Measurements from ENCODE around the gene SHISA9. TPM values are rescaled to one million over a fixed set of nuclear protein-coding genes. Genes with fewer than 3 reads are reported as not detected.

Gene SHISA9
- total RNA-seq, 4 donors from 2014 or later = 3.6 to 10.8 (median 4.6) TPM

DNA sequence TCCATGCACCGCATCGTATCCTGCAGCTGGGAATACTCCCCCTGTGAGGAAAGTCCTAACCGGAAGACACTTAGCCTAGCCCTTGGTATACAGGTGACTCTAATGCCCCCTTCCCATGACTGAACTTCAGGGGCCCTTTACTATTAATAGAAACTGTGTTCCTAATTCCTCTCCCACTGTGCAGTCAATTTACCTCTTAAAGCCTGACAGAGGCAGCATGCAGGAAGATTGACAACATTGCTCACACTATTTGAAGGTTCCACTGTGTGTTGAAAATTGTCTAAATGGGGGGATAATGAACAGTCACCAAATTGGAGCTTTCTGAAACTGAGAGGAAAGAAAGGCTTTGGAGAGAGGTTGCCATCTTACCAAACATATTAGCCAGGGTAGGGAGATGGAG lies 222.6 kb downstream of the SHISA9 start:
- no peak for DNase-seq (ENCODE audit: extremely low spot score)
- H3K9me3 ChIP-seq = peaks cover 0 to 10% (median 2%) of the 10 kb centered on the region in 4 donors
- TF ChIP-seq POLR2AphosphoS5 (IDR thresholded peaks at IDR 0.05) = no peak
- no peak for TF ChIP-seq EP300 (IDR thresholded peaks at IDR 0.05)
- no peak for TF ChIP-seq POLR2A (IDR thresholded peaks at IDR 0.05; ENCODE audit: low read depth)
- TF ChIP-seq, protein P1, sequence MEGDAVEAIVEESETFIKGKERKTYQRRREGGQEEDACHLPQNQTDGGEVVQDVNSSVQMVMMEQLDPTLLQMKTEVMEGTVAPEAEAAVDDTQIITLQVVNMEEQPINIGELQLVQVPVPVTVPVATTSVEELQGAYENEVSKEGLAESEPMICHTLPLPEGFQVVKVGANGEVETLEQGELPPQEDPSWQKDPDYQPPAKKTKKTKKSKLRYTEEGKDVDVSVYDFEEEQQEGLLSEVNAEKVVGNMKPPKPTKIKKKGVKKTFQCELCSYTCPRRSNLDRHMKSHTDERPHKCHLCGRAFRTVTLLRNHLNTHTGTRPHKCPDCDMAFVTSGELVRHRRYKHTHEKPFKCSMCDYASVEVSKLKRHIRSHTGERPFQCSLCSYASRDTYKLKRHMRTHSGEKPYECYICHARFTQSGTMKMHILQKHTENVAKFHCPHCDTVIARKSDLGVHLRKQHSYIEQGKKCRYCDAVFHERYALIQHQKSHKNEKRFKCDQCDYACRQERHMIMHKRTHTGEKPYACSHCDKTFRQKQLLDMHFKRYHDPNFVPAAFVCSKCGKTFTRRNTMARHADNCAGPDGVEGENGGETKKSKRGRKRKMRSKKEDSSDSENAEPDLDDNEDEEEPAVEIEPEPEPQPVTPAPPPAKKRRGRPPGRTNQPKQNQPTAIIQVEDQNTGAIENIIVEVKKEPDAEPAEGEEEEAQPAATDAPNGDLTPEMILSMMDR (IDR thresholded peaks at IDR 0.05) = no peak
- no peaks in the 10 kb centered on the region for H3K36me3 ChIP-seq
- intact Hi-C loops (cut with DNase I) = no loop called here
- no peak overlapping the region for H3K4me3 ChIP-seq
- peaks cover 0 to 7% (median 0%) of the 10 kb centered on the region in 4 donors for H3K27me3 ChIP-seq
- peaks cover 0 to 14% (median 9%) of the 10 kb centered on the region in 4 donors for H3K4me1 ChIP-seq
- no peak overlapping the region for H3K27ac ChIP-seq (replicated peaks in 1 of 4)
- 85% methylated on average over 3 of the region's 3 CpGs for WGBS

DNA sequence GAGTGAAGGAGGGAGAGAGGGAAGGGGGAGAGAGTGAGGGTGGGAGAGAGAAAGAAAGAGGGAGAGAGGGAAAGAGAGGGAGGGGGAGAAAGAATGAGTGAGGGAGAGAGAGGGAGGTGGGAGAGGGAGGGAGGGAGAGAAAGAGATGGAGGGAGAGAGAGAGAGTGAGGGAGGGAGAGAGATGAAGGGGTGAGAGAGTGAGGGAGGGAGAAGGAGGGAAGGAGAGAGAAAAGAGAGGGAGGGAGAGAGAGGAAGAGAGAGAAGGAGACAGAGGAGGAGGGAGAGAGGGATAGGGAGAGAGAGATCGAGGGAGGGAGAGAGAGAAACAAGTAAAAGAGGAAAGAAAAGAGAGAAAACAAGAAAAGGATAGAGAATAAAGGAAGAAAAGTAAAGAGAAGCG lies 225.7 kb downstream of the SHISA9 start:
- intact Hi-C loops (cut with DNase I) = no loop called here
- 72% methylated on average over 2 of the region's 2 CpGs for WGBS
- no peak overlapping the region for H3K27ac ChIP-seq (replicated peaks in 1 of 4)
- peaks cover 0 to 10% (median 3%) of the 10 kb centered on the region in 4 donors for H3K9me3 ChIP-seq
- no peak for DNase-seq (ENCODE audit: extremely low spot score)
- TF ChIP-seq, protein P1 (IDR thresholded peaks at IDR 0.05) = no peak
- TF ChIP-seq POLR2A (IDR thresholded peaks at IDR 0.05; ENCODE audit: low read depth) = no peak
- TF ChIP-seq EP300 (IDR thresholded peaks at IDR 0.05) = no peak
- TF ChIP-seq POLR2AphosphoS5 (IDR thresholded peaks at IDR 0.05) = no peak
- H3K27me3 ChIP-seq = peaks cover 0 to 12% (median 0%) of the 10 kb centered on the region in 4 donors
- no peak overlapping the region for H3K4me3 ChIP-seq
- no peaks in the 10 kb centered on the region for H3K4me1 ChIP-seq
- no peaks in the 10 kb centered on the region for H3K36me3 ChIP-seq

DNA sequence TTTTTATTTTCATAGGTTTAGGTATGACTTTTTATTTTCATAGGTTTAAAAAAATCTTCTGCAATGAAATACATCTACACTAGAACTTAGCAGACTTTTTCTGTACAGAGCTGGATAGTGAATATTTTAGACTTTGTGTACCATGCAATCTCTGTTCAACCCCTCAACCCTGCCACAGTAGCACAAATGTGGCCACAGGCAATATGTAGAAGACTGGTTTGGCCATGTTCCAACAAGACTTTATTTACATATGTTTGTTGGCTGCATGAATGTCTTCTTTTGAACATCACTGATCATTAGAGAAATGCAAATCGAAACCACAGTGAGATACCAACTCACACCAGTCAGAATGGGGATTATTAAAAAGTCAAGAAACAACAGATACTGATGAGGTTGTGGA lies 229.2 kb downstream of the SHISA9 start:
- Histone ChIP-seq H3K4me3 (no peak overlapping the region), H3K36me3 (no peaks in the 10 kb centered on the region), H3K9me3 (peaks cover 0 to 14% (median 5%) of the 10 kb centered on the region in 4 donors), H3K27me3 (peaks cover 0 to 12% (median 0%) of the 10 kb centered on the region in 4 donors), H3K27ac (replicated peaks in 1 of 4) (no peak overlapping the region), H3K4me1 (no peaks in the 10 kb centered on the region)
- intact Hi-C loops (cut with DNase I) = no loop called here
- 80% methylated on average over 1 of the region's 1 CpG for WGBS
- TF ChIP-seq EP300 (IDR thresholded peaks at IDR 0.05) (no peak), POLR2A (IDR thresholded peaks at IDR 0.05; ENCODE audit: low read depth) (no peak), POLR2AphosphoS5 (IDR thresholded peaks at IDR 0.05) (no peak)
- TF ChIP-seq, protein P1 (IDR thresholded peaks at IDR 0.05) = no peak
- no peak for DNase-seq (ENCODE audit: extremely low spot score)

DNA sequence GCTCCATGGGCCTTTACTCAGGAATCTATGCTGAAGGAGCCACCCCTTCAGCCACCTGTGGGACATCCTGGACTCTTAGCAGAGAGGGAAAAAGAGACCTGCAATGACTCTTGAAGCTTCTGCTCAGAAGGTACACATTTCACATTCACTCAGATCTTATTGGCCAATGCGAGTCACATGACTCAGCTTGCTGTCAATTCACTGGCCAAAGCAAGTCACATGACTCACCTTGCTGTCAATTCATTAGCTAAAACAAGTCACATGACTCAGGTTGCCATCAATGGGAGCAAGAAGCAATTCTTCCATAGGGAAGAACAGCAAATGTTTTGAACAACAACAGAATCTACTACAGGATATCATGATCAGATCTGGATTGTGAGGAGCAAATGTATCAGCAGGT lies 233.4 kb downstream of the SHISA9 start:
- intact Hi-C loops (cut with DNase I) = no loop called here
- no peaks in the 10 kb centered on the region for H3K36me3 ChIP-seq
- peaks cover 0 to 8% (median 0%) of the 10 kb centered on the region in 4 donors for H3K9me3 ChIP-seq
- WGBS = 77% methylated on average over 1 of the region's 1 CpG
- TF ChIP-seq POLR2AphosphoS5 (IDR thresholded peaks at IDR 0.05) (no peak), POLR2A (IDR thresholded peaks at IDR 0.05; ENCODE audit: low read depth) (no peak), EP300 (IDR thresholded peaks at IDR 0.05) (no peak)
- TF ChIP-seq, protein P1 (IDR thresholded peaks at IDR 0.05) = no peak
- no peak overlapping the region for H3K4me3 ChIP-seq
- H3K27me3 ChIP-seq = no peaks in the 10 kb centered on the region
- H3K4me1 ChIP-seq = no peaks in the 10 kb centered on the region
- no peak for DNase-seq (ENCODE audit: extremely low spot score)
- H3K27ac ChIP-seq (replicated peaks in 1 of 4) = no peak overlapping the region

DNA sequence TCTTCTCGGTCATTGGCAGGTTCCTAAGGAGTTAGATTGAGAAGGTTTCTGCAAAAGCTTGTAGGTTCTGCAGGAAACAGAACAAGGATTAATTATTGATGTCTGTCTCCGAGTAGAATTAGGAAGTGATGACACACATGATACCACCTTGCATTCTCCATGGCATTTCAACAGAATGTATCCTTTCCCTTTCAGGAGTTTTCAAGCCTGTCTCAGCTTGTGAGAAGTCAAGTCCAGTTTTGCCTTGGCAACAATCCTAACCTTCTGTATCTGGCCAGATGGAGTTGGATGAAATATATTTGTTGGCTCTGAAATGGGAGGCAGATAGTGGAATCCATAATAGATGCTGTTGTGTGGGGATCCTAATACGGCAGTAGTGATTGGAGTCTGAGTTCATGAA lies 235.5 kb downstream of the SHISA9 start:
- no peak for TF ChIP-seq EP300 (IDR thresholded peaks at IDR 0.05)
- no peak for TF ChIP-seq POLR2A (IDR thresholded peaks at IDR 0.05; ENCODE audit: low read depth)
- no peak for TF ChIP-seq POLR2AphosphoS5 (IDR thresholded peaks at IDR 0.05)
- TF ChIP-seq, protein P1 (IDR thresholded peaks at IDR 0.05) = no peak
- DNase-seq (ENCODE audit: extremely low spot score) = no peak
- H3K36me3 ChIP-seq = no peaks in the 10 kb centered on the region
- H3K9me3 ChIP-seq = peaks cover 0 to 8% (median 0%) of the 10 kb centered on the region in 4 donors
- no peak overlapping the region for H3K27ac ChIP-seq (replicated peaks in 1 of 4)
- H3K4me3 ChIP-seq = no peak overlapping the region
- intact Hi-C loops (cut with DNase I) = no loop called here
- H3K4me1 ChIP-seq = no peaks in the 10 kb centered on the region
- H3K27me3 ChIP-seq = no peaks in the 10 kb centered on the region
- WGBS = 54% methylated on average over 3 of the region's 3 CpGs

Data from esophagus muscularis mucosa (tissue), 4 donors.